Erythroblast (primary cell): ENCODE data around the gene FIGN.

Source experiments
- GATA1 ChIP-seq: IDR thresholded peaks from 2 replicates; pipeline ENCODE4 v1.6.1; 2011; ENCODE audit warnings: low read depth, mild to moderate bottlenecking, control low read depth, low read length, moderate library complexity
- POLR2A ChIP-seq: IDR thresholded peaks from 2 replicates; pipeline ENCODE4 v1.6.1; 2011; ENCODE audit warnings: mild to moderate bottlenecking, low read length

- TF ChIP-seq POLR2A: no peak
- no peak for TF ChIP-seq GATA1
Measured at GRCh38 chr2:163690896-163691295, 44.9 kb downstream of the FIGN start.
